NCI-H748 (cell line): ENCODE measurements around the gene CNTFR.
A peak's percentile ranks its signal among the peaks of the same experiment; 100 is the strongest.
"Not testable (repeated sequence)": the region's sequence is repeated elsewhere in the genome, so short reads cannot be mapped to it uniquely, and the experiment has no call there.

Experiments
- DNase-seq: peaks from one replicate; lab custom pipeline; 2025; ENCODE audit not compliant: unreplicated experiment; lab: John Stamatoyannopoulos, UW

Gene CNTFR

GRCh38 chr9:34555500-34555899 lies 34.0 kb downstream of the CNTFR start:
- DNase-seq: no peak

GRCh38 chr9:34555002-34555348 lies 34.5 kb downstream of the CNTFR start:
- DNase-seq: peak; percentile 83

GRCh38 chr9:34554211-34555001 lies 35.1 kb downstream of the CNTFR start:
- peak; percentile 58 for DNase-seq

- no peak for DNase-seq
These were observed 36.0 kb downstream of the CNTFR start for GRCh38 chr9:34553511-34554021.

- DNase-seq: no peak
These were observed 36.5 kb downstream of the CNTFR start for GRCh38 chr9:34552986-34553385.

- DNase-seq: no peak
These were observed 36.9 kb downstream of the CNTFR start for GRCh38 chr9:34552606-34552981.

- no peak for DNase-seq
These were observed 37.5 kb downstream of the CNTFR start for GRCh38 chr9:34551751-34552605.

- DNase-seq: no peak
These were observed 38.7 kb downstream of the CNTFR start for GRCh38 chr9:34550681-34551270.

GRCh38 chr9:34550016-34550680 lies 39.4 kb downstream of the CNTFR start:
- no peak for DNase-seq

- no peak for DNase-seq
These were observed 40.2 kb downstream of the CNTFR start for GRCh38 chr9:34549407-34549732.

GRCh38 chr9:34547960-34548611 lies 41.4 kb downstream of the CNTFR start:
- DNase-seq: peak; percentile 68

- peak; percentile 66 for DNase-seq
These were observed 42.4 kb downstream of the CNTFR start for GRCh38 chr9:34546834-34547827.

- no peak for DNase-seq
These were observed 43.3 kb downstream of the CNTFR start for GRCh38 chr9:34546102-34546833.

GRCh38 chr9:34545497-34545896 lies 44.0 kb downstream of the CNTFR start:
- DNase-seq: no peak

- no peak for DNase-seq
These were observed 45.5 kb downstream of the CNTFR start for GRCh38 chr9:34544035-34544434.

GRCh38 chr9:34541540-34541939 lies 48.0 kb downstream of the CNTFR start:
- DNase-seq: no peak

GRCh38 chr9:34540827-34541226 lies 48.7 kb downstream of the CNTFR start:
- no peak for DNase-seq

GRCh38 chr9:34536685-34537084 lies 52.8 kb downstream of the CNTFR start:
- DNase-seq: no peak

GRCh38 chr9:34532041-34532440 lies 57.5 kb downstream of the CNTFR start:
- DNase-seq: not testable (repeated sequence)
